HEK293 (cell line): Measurements from ENCODE around the gene DEUP1.

Experiments used
- REST ChIP-seq: fragments of 450-650 bp; formaldehyde crosslinking; IDR thresholded peaks from 2 replicates; pipeline ENCODE4 v1.5.1; 2016; ENCODE audit warnings: missing biosample characterization, missing genetic modification characterization
- SETDB1 ChIP-seq: IDR thresholded peaks from one replicate; pipeline ENCODE4 v1.6.1; 2017; ENCODE audit warnings: mild to moderate bottlenecking, low read length, moderate library complexity, mixed read lengths; ENCODE audit not compliant: insufficient read length
- SP2 ChIP-seq: fragments of 450-650 bp; formaldehyde crosslinking; IDR thresholded peaks from 2 replicates; pipeline ENCODE4 v1.5.1; 2016; ENCODE audit warnings: missing biosample characterization, missing genetic modification characterization
- TCF7L2 ChIP-seq: IDR thresholded peaks from 2 replicates; pipeline ENCODE4 v1.6.1; 2011; ENCODE audit warnings: low read depth, mild to moderate bottlenecking, inconsistent platforms, low read length, moderate library complexity, borderline replicate concordance
- YY2 ChIP-seq: fragments of 450-650 bp; formaldehyde crosslinking; IDR thresholded peaks from 2 replicates; pipeline ENCODE4 v1.5.1; 2016; ENCODE audit warnings: missing biosample characterization, missing genetic modification characterization
- ZNF138 ChIP-seq: fragments of 450-650 bp; formaldehyde crosslinking; IDR thresholded peaks from 2 replicates; pipeline ENCODE4 v1.5.1; 2016; ENCODE audit warnings: missing biosample characterization, missing genetic modification characterization, borderline replicate concordance
- ZNF24 ChIP-seq: fragments of 450-650 bp; formaldehyde crosslinking; IDR thresholded peaks from 2 replicates; pipeline ENCODE4 v1.5.1; 2016; ENCODE audit warnings: missing biosample characterization, missing genetic modification characterization
- ZNF350 ChIP-seq: fragments of 450-650 bp; formaldehyde crosslinking; IDR thresholded peaks from 2 replicates; pipeline ENCODE4 v1.5.0; 2017; ENCODE audit warnings: missing biosample characterization, mild to moderate bottlenecking, missing genetic modification characterization
- ZNF362 ChIP-seq: fragments of 450-650 bp; formaldehyde crosslinking; IDR thresholded peaks from 2 replicates; pipeline ENCODE4 v1.5.1; 2016; ENCODE audit warnings: missing biosample characterization, missing genetic modification characterization
- ZNF394 ChIP-seq: fragments of 450-650 bp; formaldehyde crosslinking; IDR thresholded peaks from 2 replicates; pipeline ENCODE4 v1.5.1; 2016; ENCODE audit warnings: missing biosample characterization, missing genetic modification characterization, mild to moderate bottlenecking, moderate library complexity, borderline replicate concordance
- ZNF596 ChIP-seq: fragments of 450-650 bp; IDR thresholded peaks from 2 replicates; pipeline ENCODE4 v1.5.0; 2018; ENCODE audit warnings: missing biosample characterization, mild to moderate bottlenecking, missing genetic modification characterization, moderate library complexity
- ZNF776 ChIP-seq: fragments of 450-650 bp; formaldehyde crosslinking; IDR thresholded peaks from 2 replicates; pipeline ENCODE4 v1.5.0; 2017; ENCODE audit warnings: missing biosample characterization, missing genetic modification characterization, borderline replicate concordance
- TF ChIP-seq, protein P1 (sequence below): fragments of 450-650 bp; formaldehyde crosslinking; IDR thresholded peaks from 2 replicates; pipeline ENCODE4 v1.5.1; 2016; ENCODE audit warnings: missing biosample characterization, missing genetic modification characterization
- TF ChIP-seq, protein P2 (sequence below): fragments of 450-650 bp; formaldehyde crosslinking; IDR thresholded peaks from 2 replicates; pipeline ENCODE4 v1.5.1; 2016; ENCODE audit warnings: missing biosample characterization, missing genetic modification characterization

DNA sequence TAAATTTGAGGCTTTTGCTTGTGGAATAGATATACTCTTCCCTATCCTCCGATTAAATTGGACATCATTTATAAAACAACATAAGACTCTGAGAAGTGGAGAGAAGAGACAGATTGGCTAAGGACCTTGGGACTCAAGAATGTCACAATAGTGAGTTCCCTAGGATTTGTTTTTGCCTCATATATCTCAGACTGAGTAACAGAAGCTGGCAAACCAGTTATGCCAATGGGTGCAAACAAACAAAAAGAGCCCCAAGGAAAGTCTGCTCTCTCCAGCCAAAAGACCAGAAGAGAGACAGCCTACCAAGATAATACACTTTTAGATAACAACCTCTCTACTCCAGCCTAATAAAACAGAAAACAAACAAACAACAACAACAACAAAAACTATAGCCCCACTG lies 28.9 kb downstream of the DEUP1 start:
- TF ChIP-seq SETDB1: no peak
- no peak for TF ChIP-seq ZNF776 (tag by site-specific recombination)
- no peak for TF ChIP-seq YY2 (tag by site-specific recombination)
- no peak for TF ChIP-seq ZNF362 (tag by site-specific recombination)
- TF ChIP-seq REST (tag by site-specific recombination): no peak
- no peak for TF ChIP-seq ZNF596
- no peak for TF ChIP-seq SP2 (tag by site-specific recombination)
- TF ChIP-seq, protein P1, sequence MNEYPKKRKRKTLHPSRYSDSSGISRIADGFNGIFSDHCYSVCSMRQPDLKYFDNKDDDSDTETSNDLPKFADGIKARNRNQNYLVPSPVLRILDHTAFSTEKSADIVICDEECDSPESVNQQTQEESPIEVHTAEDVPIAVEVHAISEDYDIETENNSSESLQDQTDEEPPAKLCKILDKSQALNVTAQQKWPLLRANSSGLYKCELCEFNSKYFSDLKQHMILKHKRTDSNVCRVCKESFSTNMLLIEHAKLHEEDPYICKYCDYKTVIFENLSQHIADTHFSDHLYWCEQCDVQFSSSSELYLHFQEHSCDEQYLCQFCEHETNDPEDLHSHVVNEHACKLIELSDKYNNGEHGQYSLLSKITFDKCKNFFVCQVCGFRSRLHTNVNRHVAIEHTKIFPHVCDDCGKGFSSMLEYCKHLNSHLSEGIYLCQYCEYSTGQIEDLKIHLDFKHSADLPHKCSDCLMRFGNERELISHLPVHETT (tag by site-specific recombination): no peak
- TF ChIP-seq TCF7L2: no peak
- TF ChIP-seq, protein P2, sequence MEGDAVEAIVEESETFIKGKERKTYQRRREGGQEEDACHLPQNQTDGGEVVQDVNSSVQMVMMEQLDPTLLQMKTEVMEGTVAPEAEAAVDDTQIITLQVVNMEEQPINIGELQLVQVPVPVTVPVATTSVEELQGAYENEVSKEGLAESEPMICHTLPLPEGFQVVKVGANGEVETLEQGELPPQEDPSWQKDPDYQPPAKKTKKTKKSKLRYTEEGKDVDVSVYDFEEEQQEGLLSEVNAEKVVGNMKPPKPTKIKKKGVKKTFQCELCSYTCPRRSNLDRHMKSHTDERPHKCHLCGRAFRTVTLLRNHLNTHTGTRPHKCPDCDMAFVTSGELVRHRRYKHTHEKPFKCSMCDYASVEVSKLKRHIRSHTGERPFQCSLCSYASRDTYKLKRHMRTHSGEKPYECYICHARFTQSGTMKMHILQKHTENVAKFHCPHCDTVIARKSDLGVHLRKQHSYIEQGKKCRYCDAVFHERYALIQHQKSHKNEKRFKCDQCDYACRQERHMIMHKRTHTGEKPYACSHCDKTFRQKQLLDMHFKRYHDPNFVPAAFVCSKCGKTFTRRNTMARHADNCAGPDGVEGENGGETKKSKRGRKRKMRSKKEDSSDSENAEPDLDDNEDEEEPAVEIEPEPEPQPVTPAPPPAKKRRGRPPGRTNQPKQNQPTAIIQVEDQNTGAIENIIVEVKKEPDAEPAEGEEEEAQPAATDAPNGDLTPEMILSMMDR (tag by site-specific recombination): no peak
- TF ChIP-seq ZNF138 (tag by site-specific recombination): no peak
- no peak for TF ChIP-seq ZNF24 (tag by site-specific recombination)
- no peak for TF ChIP-seq ZNF394 (tag by site-specific recombination)
- no peak for TF ChIP-seq ZNF350 (tag by site-specific recombination)
